RWPE2 (cell line): Measurements from ENCODE around the gene EYA2.

Experiments used
- ATAC-seq: fragments of 200-7000 bp; cut with Tn5 transposase; 3 replicates; pipeline ENCODE4 v1.9.1; 2021; ENCODE audit warnings: low read depth
- DNase-seq: peaks from one replicate; pipeline ENCODE4 v3.0.0-alpha.2; 2020; ENCODE audit warnings: low spot score
- H3K27ac ChIP-seq: fragments of 450-650 bp; 2 replicates; pipeline ENCODE4 v1.5.1; 2017; ENCODE audit warnings: mild to moderate bottlenecking; ENCODE audit not compliant: poor library complexity, severe bottlenecking
- H3K27me3 ChIP-seq: fragments of 250-450 bp; sonication (Bioruptor Pico); 2 replicates; pipeline ENCODE4 v1.5.1; 2021; ENCODE audit warnings: mild to moderate bottlenecking, moderate library complexity; ENCODE audit not compliant: insufficient read depth, poor library complexity, severe bottlenecking
- H3K36me3 ChIP-seq: fragments of 250-450 bp; sonication (Bioruptor Pico); 2 replicates; pipeline ENCODE4 v1.5.1; 2020; ENCODE audit warnings: low read depth, mild to moderate bottlenecking, moderate library complexity
- H3K4me1 ChIP-seq: fragments of 250-450 bp; sonication (Bioruptor Pico); 2 replicates; pipeline ENCODE4 v1.5.1; 2021; ENCODE audit warnings: mild to moderate bottlenecking, moderate library complexity; ENCODE audit not compliant: insufficient read depth, poor library complexity, severe bottlenecking
- H3K4me3 ChIP-seq: fragments of 250-450 bp; sonication (Bioruptor Pico); 2 replicates; pipeline ENCODE4 v1.5.1; 2021; ENCODE audit warnings: mild to moderate bottlenecking, moderate library complexity; ENCODE audit not compliant: severe bottlenecking
- H3K9me3 ChIP-seq: fragments of 250-450 bp; sonication (Bioruptor Pico); 2 replicates; pipeline ENCODE4 v1.5.1; 2021; ENCODE audit warnings: mild to moderate bottlenecking, moderate library complexity; ENCODE audit not compliant: severe bottlenecking
- TF ChIP-seq, protein P1 (sequence below): fragments of 450-650 bp; IDR thresholded peaks from one replicate; pipeline ENCODE4 v1.5.1; 2017; ENCODE audit warnings: mild to moderate bottlenecking, moderate library complexity; ENCODE audit not compliant: poor library complexity, severe bottlenecking

The EYA2 gene

DNA sequence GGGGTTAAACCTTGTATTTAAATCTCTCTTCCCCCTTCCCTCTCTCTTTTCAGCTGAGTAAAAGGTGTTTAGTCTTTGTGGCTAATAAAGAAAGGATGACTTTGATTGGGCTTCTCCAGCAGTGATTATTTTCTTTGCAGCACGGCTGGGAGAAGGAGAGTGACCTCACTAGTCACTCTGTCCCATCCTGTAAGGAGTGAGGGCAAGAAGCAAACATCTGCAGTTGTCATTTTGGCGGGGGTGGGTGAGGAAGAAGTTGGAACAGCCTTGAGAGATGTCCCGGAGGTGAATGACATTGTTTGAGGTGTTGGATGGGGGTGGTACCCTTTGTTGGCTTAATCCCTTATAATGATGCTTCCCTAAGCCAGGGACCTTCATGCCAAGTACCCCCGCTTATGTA lies 223.6 kb downstream of the EYA2 start:
- Histone ChIP-seq H3K27ac (no peak overlapping the region), H3K4me3 (no peak overlapping the region), H3K27me3 (no peaks in the 10 kb centered on the region), H3K9me3 (no peaks in the 10 kb centered on the region), H3K4me1 (no peaks in the 10 kb centered on the region), H3K36me3 (no peaks in the 10 kb centered on the region)
- TF ChIP-seq, protein P1, sequence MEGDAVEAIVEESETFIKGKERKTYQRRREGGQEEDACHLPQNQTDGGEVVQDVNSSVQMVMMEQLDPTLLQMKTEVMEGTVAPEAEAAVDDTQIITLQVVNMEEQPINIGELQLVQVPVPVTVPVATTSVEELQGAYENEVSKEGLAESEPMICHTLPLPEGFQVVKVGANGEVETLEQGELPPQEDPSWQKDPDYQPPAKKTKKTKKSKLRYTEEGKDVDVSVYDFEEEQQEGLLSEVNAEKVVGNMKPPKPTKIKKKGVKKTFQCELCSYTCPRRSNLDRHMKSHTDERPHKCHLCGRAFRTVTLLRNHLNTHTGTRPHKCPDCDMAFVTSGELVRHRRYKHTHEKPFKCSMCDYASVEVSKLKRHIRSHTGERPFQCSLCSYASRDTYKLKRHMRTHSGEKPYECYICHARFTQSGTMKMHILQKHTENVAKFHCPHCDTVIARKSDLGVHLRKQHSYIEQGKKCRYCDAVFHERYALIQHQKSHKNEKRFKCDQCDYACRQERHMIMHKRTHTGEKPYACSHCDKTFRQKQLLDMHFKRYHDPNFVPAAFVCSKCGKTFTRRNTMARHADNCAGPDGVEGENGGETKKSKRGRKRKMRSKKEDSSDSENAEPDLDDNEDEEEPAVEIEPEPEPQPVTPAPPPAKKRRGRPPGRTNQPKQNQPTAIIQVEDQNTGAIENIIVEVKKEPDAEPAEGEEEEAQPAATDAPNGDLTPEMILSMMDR: no peak
- ATAC-seq: no peak
- DNase-seq: no peak

DNA sequence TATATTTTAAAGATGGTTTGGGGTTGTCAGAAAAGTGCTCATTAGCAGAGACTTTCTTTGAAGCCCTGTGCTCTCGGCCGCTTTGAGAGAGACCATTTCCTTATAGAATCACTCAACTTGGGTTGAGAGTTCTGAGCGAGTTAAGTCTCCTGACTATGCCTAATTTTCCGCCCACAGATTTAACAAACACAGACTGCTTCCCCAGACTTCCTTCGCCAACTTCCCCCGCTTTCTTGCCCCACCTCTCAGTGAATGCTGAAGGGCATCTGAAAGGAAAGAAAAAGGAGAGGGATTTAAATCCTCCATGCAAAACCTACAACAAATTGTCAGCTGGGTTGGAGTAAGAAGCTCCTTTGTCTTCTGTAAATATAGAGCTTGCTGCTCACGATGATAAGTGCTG lies 224.0 kb downstream of the EYA2 start:
- TF ChIP-seq, protein P1: no peak
- Histone ChIP-seq H3K27me3 (no peaks in the 10 kb centered on the region), H3K27ac (no peak overlapping the region), H3K9me3 (no peaks in the 10 kb centered on the region), H3K4me3 (no peak overlapping the region), H3K4me1 (peaks cover under 1% of the 10 kb centered on the region), H3K36me3 (no peaks in the 10 kb centered on the region)
- no peak for DNase-seq
- ATAC-seq: no peak

DNA sequence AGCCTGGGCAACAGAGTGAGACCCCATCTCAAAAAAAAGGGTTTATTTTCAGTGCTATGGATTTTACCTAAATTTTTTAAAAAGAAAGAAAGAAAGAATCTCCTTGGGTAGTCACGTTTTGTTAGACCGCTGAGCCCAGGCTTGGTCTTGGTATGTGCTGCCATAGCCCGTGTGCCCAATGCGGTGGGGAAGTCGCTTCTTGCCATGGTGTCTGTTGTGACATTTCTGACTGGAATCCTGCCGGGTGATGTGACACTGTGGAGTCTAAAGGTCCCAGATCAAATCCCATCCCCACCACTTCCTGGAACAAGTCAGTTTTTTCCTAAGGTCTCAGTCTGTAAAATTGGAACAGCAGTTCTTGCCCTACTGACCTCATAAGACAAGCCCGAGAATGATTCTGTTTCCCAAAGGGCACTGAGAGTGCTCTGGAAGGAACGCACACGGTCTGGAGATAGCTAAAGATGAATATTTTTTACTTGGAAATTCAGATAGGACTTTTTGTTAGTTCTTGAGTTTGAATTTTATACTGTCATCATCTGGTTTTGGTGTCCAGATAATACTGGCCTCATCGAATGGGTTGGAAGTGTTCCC lies 225.8 kb downstream of the EYA2 start:
- Histone ChIP-seq H3K4me1 (peaks cover 16% of the 10 kb centered on the region), H3K9me3 (no peaks in the 10 kb centered on the region), H3K4me3 (no peak overlapping the region), H3K36me3 (no peaks in the 10 kb centered on the region), H3K27ac (no peak overlapping the region), H3K27me3 (no peaks in the 10 kb centered on the region)
- DNase-seq (peak; percentile 63), ATAC-seq (no peak)
- TF ChIP-seq, protein P1: no peak

DNA sequence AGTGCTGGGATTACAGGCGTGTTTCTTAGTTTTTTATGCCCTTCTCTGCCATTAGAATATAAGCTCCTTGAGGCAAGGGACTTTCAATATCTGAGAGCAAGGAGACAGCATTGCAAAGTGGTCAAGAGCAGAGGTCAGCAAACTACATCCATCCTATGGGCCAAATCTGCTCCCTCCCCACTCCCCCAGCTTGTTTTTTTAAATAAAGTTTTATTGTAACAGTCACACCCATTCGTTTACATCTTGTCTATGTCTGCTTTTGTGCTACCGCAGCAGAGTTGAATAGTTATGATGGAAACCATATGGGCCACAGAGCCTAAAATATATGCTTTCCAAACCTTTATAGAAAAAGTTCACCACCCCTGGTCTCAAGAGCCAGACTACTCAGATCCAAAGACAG lies 227.9 kb downstream of the EYA2 start:
- Histone ChIP-seq H3K36me3 (no peaks in the 10 kb centered on the region), H3K27me3 (no peaks in the 10 kb centered on the region), H3K4me1 (peaks cover 38% of the 10 kb centered on the region), H3K4me3 (no peak overlapping the region), H3K27ac (no peak overlapping the region), H3K9me3 (no peaks in the 10 kb centered on the region)
- no peak for ATAC-seq
- TF ChIP-seq, protein P1: no peak
- no peak for DNase-seq

DNA sequence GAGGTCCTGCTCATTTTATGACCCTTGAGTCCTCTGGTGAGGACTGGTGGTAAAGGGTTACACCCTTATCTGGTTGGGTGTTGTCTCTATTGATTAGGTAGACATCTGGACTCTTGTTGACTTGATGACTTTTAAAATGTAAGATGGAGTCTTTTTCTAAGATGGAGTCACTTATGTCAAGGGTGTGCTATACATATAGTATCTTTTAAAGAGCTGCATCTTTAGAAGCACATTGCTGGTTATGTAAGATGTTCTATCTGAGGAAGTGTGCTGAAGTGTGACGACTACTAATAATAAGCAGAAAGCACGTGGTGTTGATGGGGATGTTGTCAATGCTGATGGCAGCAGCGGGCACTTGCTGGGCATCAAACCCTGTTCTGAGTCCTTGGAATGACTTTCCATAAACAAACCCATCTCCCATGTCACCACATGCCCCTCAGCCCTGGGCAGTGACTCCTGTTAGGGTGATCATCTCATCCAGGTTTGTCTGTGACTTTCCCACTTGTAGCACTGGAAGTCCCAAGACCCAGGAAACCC lies 229.6 kb downstream of the EYA2 start:
- peak overlapping the region; percentile 100 for H3K27ac ChIP-seq
- TF ChIP-seq, protein P1: no peak
- no peaks in the 10 kb centered on the region for H3K27me3 ChIP-seq
- DNase-seq (no peak), ATAC-seq (peak; percentile 11)
- peaks cover 38% of the 10 kb centered on the region for H3K4me1 ChIP-seq
- H3K4me3 ChIP-seq: no peak overlapping the region
- H3K36me3 ChIP-seq: no peaks in the 10 kb centered on the region
- no peaks in the 10 kb centered on the region for H3K9me3 ChIP-seq
